Measurements from ENCODE around the gene DENND2A. TPM values are rescaled to one million over a fixed set of nuclear protein-coding genes. Genes with fewer than 3 reads are reported as not detected.
A peak's percentile ranks its signal among the peaks of the same experiment; 100 is the strongest.

The DENND2A gene
- total and polyA plus RNA-seq, 2 of the 4 experiments (the other 2 are of a cell fraction) = 7.5 to 10.3 TPM

GRCh38 chr7:140541513-140542227 is 98.9 kb downstream of the DENND2A start (continued):
- no peak for TF ChIP-seq SMC3 (IDR thresholded peaks at IDR 0.05; ENCODE audit: low read depth, low read length)
- 0 out of 2 replicates have a peak, but pooled peaks have one; percentile 12 for TF ChIP-seq BHLHE40 (IDR thresholded peaks at IDR 0.05; ENCODE audit: low read depth, low read length)

GRCh38 chr7:140541176-140541512 is 99.5 kb downstream of the DENND2A start:
- peak overlapping the region; percentile 30; the same call in 1 of the 3 replicates for H2BK15ac ChIP-seq (ENCODE audit: low read depth, low read length)

More at GRCh38 chr7:140541176-140541512, 99.5 kb downstream of the DENND2A start:
- Histone ChIP-seq H3K4me3 (ENCODE audit: insufficient read depth, low read depth, low read length) (no peak overlapping the region), H2BK20ac (ENCODE audit: low read depth, low read length) (peak overlapping the region; percentile 22; the same call in 1 of the 2 replicates), H2AFZ (replicated peaks; ENCODE audit: low read length, poor library complexity) (peak overlapping the region; percentile 85), H4K5ac (ENCODE audit: low read depth, low read length) (peak overlapping the region; percentile 7; the same call in 1 of the 2 replicates), H3K27ac (ENCODE audit: insufficient read depth, low read length) (peak overlapping the region; percentile 52), H3K9me1 (ENCODE audit: insufficient read depth, low read length) (peaks cover 20% of the 10 kb centered on the region), H2AK9ac (replicated peaks; ENCODE audit: low read depth, low read length, poor library complexity) (peak overlapping the region; percentile 86), H4K91ac (ENCODE audit: insufficient read depth, low read depth, low read length) (peak overlapping the region; percentile 75), H3K14ac (replicated peaks; ENCODE audit: low read depth, low read length) (peak overlapping the region; percentile 75; the same call in 1 of the 2 replicates), H3K9ac (ENCODE audit: low read depth, low read length) (no peak overlapping the region), H3K56ac (ENCODE audit: extremely low read depth, insufficient read depth, low read length) (peak overlapping the region; percentile 41), H2AK5ac (ENCODE audit: low read depth, low read length) (peak overlapping the region; percentile 62), H3K4ac (ENCODE audit: low read depth, low read length) (peak overlapping the region; percentile 74), H4K8ac (ENCODE audit: low read depth in 2 of 2, low read length in 2 of 2) (peak overlapping the region in 1 of 2 experiments; percentile 75; a peak in 3 of 4 replicates), H3K23ac (ENCODE audit: low read depth, low read length) (no peak overlapping the region), H4K20me1 (ENCODE audit: insufficient read depth, low read length) (peaks cover 5% of the 10 kb centered on the region), H3K9me3 (ENCODE audit: control insufficient read depth, insufficient read depth, low read length) (no peaks in the 10 kb centered on the region), H2BK5ac (ENCODE audit: low read depth, low read length, poor library complexity, severe bottlenecking) (peak overlapping the region; percentile 66), H2BK120ac (ENCODE audit: low read depth, low read length) (peak overlapping the region; percentile 76), H3K4me2 (ENCODE audit: low read depth, low read length) (no peak overlapping the region; the same call in 1 of the 2 replicates), H3K36me3 (ENCODE audit: control insufficient read depth, insufficient read depth, low read length) (peaks cover 42% of the 10 kb centered on the region), H3K27me3 (ENCODE audit: control insufficient read depth, insufficient read depth, low read length) (no peaks in the 10 kb centered on the region), H3K79me1 (ENCODE audit: low read depth in 1 of 2, low read length in 2 of 2) (peaks cover 0 to 13% of the 10 kb centered on the region in 2 experiments; a peak in 2 of 4 replicates), H3K18ac (ENCODE audit: low read depth, low read length) (peak overlapping the region; percentile 14; the same call in 1 of the 2 replicates), H3K4me1 (ENCODE audit: control insufficient read depth, insufficient read depth, low read length) (peaks cover 15% of the 10 kb centered on the region)
- dilution Hi-C loops (cut with HindIII; ENCODE audit: low sequenced_read_pairs, unreplicated experiment) = no loop called here
- no TSS peak for BruUV-seq (replicated peaks)
- TF ChIP-seq CHD1 (IDR thresholded peaks at IDR 0.05; ENCODE audit: low read depth, low read length) = no peak
- no peak for TF ChIP-seq CEBPB (IDR thresholded peaks at IDR 0.05; ENCODE audit: low read depth, low read length)
- TF ChIP-seq POLR2A (IDR thresholded peaks at IDR 0.05; ENCODE audit: low read depth, low read length) = no peak
- no peak for TF ChIP-seq MXI1 (IDR thresholded peaks at IDR 0.05; ENCODE audit: borderline replicate concordance, low read depth, low read length)
- TF ChIP-seq RCOR1 (IDR thresholded peaks at IDR 0.05; ENCODE audit: insufficient replicate concordance, low read length) = no peak
- intact Hi-C loops (cut with micrococcal nuclease) = loop anchor here (2.0 kb wide), 1 partner anchor 98 kb away; no protein-coding TSS in a partner anchor
- ChIA-PET POLR2A (ENCODE audit: unreplicated experiment) (no interaction called here), CTCF (no interaction called here)
- 33% methylated on average over 3 of the region's 4 CpGs; no CpG with 5 or more reads in 1 of the 2 experiments for WGBS, 2 experiments (ENCODE audit: extremely low coverage in 2 of 2, insufficient read length in 1 of 2)
- DNase-seq = no peak
- ATAC-seq (ENCODE audit: low read depth) = no peak
- in situ Hi-C loops (cut with MboI; ENCODE audit: low sequenced_read_pairs) = no loop called here

Data from IMR-90 (cell line).